Left hindlimb (tissue), 1 donor: ENCODE results near the gene YTHDF2.
A peak's percentile ranks its signal among the peaks of the same experiment; 100 is the strongest.
"Not testable (repeated sequence)": the region's sequence is repeated elsewhere in the genome, so short reads cannot be mapped to it uniquely, and the experiment has no call there.

Experiments
- DNase-seq: peaks from one replicate; pipeline ENCODE4 v3.0.0-alpha.2; 2018

Gene YTHDF2

DNA sequence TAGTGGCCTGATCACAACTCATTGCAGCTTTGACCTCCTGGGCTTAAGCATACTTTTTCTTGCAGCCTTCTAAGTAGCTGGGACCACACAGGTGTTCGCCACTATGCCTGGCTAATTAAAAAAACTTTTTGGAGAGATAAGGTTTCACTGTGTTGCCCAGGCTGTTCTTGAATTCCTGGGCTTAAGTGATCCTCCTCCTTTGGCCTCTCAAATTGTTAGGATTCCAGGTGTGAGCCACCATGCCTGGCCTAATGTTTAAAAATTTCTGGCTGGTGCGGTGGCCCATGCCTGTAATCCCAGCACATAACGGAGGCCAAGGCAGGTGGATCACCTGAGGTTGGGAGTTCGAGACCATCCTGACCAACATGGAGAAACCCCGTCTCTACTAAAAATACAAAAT lies 24.4 kb downstream of the YTHDF2 start:
- DNase-seq, result no peak

DNA sequence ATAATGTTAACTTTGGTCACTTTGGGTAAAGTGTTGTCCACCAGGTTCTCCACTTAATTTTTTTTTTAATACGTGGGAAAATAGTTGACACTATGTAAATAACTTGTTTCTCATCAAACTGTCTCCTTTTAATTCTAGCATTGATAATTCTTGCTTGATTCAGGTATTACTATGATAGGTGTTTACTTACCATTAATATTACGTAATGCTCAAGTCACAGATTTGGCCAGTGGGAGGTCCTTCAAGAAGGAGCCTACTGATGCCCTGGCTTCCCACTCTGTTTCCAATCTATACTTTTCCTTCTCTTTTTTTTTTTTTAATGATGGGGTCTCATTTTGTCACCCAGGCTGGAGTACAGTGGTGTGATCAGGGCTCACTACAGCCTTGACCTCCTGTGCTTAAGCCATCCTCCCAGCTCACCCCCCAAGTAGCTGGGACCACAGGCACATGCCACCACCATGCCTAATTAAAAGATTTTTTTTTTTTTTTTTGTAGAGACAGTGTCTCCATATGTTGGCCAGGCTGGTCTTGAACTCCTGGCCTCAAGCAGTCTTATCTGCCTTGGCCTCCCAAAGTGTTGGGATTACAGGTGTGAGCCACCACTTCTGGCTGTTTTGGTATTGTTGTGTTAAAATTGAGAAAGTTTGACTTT lies 29.9 kb downstream of the YTHDF2 start:
- no peak for DNase-seq

DNA sequence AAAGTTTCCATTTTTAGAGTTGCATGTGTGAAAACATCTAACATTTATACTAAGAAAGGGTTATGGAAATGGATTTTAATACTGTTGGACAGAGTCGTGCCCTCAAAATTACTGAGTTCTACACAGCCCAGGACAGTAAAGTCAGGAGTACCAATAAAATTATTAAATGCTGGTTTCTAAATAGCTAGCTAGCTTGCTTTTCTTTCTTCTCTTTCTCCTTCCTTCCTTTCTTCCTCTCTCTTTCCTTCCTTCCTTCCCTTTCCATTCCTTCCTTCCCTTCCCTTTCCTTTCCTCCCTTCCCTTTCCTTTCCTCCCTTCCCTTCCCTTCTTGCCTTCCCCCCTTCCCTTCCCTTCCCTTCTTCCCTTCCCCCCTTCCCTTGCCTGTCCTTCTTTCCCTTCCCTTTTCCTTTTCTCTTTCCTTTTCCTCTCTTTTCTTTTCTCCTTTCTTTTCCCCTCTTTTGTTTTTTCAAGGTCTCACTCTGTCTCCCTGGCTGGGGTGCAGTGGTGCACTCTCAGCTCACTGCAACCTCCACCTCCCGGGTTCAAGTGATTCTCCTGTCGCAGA lies 33.9 kb downstream of the YTHDF2 start:
- no peak for DNase-seq

DNA sequence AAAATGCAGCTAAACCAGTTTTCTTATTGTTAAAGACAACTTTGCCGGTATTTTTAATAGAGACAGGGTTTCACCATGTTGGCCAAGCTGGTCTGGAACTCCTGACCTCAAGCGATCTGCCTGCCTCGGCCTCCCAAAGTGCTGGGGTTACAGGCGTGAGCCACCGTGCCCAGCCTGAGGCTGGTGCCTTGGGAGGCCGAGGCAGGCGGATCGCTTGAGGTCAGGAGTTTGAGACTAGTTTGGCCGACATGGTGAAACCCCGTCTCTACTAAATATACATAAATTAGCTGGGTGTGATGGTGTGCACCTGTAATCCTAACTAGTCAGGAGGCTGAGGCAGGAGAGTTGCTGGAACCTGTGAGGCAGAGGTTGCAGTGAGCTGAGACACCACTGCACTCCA lies 35.2 kb downstream of the YTHDF2 start:
- DNase-seq, result not testable (repeated sequence)

DNA sequence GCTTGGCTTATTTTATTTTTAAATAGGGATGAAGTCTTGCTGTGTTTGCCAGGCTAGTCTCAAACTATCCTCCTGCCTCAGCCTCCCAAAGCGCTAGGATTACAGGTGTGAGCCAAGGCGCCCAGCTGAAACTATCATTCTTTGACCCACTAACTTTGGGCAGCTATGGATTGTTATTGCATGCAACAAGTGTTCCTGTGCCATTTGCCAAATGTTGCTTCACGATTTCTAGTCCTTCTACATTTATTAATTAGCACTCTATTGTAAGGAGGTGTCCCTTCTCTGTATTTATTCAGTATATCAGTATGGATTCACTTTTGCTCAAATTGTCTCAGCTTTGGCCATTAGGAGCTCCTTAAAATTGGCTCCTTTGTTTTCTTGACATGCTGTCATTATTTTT lies 36.4 kb downstream of the YTHDF2 start:
- no peak for DNase-seq

DNA sequence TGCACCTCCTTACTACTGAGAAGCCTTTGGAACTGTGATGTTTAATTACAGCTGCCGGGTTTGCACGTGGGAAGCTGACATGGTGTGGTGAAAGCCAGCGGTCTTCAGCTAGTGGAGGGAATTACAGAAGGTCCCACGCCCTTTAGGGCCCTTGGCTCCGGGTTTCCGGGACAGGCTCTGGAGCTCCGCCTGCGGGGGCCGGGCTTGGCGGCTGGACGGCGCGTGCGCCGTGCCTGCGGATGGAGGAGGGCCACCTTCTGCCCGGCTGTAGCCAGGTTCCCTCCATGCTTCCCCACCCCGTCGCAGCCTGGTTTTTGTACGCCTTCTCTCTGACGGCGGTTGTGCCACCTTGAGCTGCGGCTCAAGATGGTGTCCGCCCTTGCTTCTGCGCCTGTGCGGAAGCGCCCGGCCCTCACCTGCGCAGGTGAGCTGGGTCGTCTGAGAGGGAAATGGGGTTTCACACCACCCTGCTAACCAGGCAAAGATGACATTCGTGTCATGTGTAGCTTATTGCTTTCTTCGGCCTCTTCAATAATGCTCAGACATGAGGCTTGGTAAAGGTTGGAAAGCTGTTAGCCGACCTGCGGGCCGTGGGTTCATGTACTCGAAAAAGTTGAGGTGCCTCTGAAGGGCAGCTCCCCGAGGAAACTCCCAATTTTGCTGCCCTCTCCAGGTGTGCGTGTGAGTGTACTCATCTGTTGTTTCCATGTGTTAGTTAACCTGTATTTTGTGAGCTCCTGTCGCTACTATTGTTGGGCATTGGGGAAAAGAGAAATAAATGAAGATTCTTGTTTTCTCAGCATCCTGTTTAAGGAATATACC lies 38.6 kb downstream of the YTHDF2 start:
- peak; percentile 86 for DNase-seq

DNA sequence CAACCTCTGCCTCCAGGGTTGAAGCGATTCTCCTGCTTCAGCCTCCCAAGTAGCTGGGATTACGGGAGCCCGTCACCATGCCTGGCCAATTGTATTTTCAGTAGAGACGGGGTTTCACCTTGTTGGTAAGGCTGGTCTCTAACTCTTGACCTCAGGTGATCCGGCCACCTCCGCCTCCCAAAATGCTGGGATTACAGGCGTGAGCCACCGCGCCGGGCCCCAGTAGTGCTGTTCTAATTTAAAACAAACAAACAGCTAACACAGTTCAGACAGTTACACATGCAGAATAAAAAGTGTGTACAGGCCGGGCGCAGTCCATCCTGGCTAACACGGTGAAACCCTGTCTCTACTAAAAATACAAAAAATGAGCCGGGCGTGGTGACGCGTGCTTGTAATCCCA lies 39.6 kb downstream of the YTHDF2 start:
- no peak for DNase-seq

DNA sequence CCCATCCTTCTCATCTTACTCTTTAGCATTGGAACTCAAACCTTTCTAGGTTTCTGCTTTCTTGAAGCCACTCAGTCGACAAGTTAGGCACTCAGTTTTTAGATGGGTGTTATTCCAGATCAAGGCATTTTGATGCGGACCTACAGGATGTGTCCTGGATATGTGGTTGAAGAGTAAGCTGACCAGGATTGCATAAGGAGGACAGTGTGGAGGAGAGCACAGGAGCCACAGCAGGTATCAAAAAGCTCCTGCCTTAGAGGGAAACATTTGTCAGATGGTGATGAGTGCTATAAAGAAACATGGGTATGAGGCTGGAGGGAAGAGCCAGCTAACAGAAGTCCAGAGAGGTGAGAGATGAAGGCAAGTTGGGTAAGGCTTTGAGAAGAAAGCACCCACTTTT lies 41.3 kb downstream of the YTHDF2 start:
- no peak for DNase-seq

DNA sequence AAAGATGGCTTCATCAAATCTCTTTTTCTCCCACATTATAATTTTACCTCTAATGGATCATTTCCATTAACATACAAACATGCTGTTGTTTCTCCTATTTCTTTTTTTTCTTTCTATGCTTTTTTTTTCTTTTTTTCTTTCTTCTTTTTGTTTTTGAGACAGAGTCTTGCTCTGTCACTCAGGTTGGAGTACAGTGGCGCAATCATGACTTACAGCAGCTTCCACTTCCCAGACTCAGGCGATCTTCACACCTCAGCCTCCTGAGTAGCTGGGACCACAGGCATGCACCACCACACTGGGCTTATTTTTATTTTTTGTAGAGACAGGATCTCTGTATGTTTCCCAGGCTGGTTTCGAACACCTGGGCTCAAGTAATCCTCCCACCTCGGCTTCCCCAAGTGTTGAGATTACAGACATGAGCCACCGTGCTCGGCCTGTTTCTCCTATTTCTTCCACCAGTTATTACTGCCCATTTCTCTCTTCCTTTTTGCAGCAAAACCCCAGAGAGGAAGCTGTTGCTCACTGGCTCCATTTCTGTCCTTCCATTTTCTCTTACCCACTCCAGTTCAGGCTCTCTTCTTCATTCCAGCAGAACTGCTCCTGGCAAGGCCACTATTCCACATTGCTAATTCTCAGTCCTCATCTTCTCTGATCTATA lies 43.1 kb downstream of the YTHDF2 start:
- no peak for DNase-seq

DNA sequence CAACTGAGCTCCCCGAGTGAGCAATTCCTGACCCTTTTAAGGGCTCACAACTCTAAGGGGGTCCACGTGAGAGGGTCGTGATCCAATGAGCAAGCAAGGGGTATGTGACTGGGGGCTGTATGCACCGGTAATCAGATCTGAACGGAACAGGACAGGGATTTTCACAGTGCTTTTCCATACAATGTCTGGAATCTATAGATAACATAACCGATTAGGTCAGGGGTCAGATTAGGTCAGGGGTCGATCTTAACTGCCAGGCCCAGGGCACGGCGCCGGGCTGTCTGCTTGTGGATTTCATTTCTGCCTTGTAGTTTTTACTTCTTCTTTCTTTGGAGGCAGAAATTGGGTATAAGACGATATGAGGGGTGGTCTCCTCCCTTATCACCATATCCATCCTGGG lies 44.6 kb downstream of the YTHDF2 start:
- DNase-seq, result no peak

DNA sequence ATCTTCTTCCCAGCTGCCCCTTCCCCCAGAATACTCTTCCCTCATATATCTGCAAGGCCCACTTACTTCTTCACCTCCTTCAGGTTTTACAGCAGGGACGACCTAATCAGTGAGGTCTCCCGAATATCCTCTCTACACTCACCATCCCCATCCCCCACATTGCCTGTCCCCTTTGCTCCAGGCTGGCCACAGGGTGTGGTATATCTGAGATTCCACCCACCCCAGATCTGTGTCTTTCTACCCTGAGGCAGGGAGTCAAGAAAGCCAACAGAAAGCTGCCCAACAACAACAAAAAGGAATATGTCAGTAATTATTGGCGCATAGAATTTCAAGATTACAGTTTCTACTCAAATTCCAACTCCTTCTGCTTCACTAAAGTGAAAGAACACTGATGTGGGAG lies 45.3 kb downstream of the YTHDF2 start:
- no peak for DNase-seq

DNA sequence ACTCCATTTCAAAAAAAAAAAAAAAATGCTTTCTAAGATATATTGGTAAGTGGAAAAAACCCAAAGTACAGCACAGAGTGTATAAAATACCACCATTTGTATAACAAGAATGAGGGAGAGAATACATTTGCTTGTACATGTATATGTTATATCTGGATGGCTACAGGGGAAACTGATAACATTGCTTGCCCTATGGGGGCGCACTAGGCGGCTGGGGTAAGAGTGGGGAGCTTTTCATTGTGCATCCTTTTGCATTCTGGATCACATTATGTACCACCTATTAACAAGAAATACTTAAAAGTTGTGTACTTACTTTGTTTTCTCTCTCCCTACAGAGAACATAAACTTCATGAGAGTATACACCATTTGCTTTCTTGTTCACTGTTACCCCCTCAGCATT lies 46.6 kb downstream of the YTHDF2 start:
- DNase-seq, result no peak

DNA sequence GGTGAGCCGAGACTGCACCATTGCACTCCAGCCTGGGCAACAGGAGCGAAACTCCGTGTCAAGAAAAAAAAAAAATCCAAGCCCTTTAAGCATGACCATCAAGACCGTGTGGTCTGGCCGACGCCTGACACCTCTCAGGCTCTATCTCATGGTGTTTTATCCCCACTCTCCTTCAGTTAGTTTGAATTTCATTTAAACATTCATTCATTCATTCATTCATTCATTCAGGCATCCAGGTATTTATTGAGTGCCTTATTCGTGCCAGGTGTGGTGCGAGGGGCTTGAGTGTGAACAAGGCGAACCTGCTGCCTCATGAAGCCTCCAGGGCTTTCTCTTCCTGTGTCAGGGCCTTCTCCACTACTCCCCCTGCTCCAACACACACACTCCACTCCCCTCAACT lies 52.7 kb downstream of the YTHDF2 start:
- DNase-seq, result no peak

DNA sequence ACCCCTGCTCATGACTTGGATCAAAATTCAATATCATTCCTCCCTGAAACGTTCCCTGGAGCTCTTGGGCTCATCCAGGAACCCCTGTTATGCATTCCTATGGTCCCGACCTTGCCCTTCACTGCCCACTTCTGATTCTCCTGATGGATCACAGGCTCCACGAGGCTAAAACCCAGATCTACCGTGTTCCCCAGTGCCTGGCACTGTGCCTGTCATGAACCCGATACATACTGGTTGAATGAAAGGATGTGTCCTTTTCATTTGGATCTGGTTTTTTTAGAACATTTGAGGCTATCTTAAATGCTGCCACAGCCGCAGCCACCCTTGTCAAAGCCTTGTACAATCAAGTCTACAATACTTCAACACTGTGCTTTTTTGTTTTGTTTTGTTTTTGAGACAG lies 53.1 kb downstream of the YTHDF2 start:
- DNase-seq, result no peak

DNA sequence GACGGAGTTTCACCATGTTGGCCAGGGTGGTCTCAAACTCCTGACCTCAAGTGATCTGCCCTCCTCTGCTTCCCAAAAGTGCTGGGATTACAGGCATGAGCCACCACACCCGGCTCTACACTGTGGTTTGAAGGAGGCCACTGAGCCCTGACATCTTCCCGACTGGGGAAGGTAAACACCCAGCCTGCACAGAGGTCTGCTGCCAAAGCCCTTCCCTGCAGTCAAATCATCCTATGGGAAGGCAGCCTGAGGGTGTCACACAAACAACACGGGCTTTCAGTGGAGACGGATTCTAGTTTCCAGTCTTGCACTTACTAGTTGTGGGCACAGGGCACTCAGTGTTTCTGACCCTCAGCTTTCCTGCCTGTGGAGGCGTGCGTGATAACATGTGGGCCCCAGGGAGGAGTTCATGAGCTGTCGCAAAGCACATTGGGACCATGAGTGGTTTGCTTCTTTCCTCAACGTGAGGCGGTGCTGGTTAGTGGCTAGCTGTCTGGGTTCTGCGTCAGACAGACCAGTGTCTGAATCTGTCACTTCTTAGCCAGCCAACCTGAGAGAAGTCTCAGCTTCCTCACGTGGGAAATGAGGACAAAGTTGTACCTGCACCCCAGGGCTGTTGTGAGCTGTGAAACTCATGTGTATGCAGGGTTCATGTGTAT lies 53.8 kb downstream of the YTHDF2 start:
- no peak for DNase-seq

DNA sequence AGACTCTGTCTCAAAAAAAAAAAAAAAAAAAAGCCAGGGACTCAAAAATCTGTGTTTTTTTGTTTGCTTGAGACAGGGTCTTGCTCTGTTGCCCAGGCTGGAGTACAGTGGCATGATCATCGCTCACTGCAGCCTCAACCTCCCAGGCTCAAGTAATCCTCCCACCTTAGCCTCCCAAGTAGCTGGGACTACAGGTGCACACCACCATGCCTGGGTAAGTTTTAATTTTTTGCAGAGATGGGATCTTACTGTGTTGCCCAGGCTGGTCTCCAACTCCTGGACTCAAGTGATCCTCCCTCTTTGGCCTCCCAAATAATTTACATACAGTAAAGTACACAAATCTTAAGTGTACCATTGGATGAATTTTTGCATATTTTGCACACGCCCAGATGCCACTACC lies 55.2 kb downstream of the YTHDF2 start:
- not testable (repeated sequence) for DNase-seq

DNA sequence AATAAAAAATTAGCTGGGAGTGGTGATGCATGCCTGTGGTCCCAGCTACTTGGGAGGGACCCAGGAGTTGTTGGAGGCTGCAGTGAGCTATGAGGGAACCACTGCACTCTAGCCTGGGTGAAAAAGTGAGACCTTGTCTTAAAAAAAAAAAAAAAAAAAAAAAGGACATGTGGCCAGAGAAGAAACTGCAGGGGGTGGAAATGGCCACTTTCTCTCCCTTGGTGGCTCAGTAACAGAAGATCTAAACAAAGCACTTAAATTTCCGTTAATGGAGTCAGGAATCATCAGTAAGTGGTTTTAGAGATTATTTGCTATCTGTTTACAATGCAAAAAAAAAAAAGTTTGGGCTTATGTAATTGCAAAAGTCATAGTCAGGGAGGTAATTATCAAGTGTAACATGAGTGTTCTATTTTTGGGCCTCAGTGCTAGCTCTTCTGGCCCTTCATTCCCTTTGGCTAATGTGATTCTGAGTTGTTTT lies 55.9 kb downstream of the YTHDF2 start:
- DNase-seq, result no peak

DNA sequence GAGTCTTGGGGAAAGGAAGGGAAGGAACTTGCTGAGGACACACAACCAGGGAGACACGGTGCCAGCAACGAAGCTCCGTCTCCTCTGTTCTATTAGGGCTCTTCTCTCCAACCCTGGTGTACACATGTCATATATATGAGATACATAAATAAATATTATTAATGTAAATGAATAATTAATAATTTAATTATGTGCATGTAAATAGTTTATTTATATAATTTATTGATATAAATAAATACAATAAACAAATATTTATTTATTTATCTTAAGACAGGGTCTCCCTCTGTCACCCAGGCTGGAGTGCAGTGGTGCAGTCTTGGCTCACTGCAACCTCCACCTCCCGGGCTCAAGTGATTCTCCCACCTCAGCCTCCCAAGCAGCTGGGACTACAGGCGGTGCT lies 57.8 kb downstream of the YTHDF2 start:
- DNase-seq, result not testable (repeated sequence)

DNA sequence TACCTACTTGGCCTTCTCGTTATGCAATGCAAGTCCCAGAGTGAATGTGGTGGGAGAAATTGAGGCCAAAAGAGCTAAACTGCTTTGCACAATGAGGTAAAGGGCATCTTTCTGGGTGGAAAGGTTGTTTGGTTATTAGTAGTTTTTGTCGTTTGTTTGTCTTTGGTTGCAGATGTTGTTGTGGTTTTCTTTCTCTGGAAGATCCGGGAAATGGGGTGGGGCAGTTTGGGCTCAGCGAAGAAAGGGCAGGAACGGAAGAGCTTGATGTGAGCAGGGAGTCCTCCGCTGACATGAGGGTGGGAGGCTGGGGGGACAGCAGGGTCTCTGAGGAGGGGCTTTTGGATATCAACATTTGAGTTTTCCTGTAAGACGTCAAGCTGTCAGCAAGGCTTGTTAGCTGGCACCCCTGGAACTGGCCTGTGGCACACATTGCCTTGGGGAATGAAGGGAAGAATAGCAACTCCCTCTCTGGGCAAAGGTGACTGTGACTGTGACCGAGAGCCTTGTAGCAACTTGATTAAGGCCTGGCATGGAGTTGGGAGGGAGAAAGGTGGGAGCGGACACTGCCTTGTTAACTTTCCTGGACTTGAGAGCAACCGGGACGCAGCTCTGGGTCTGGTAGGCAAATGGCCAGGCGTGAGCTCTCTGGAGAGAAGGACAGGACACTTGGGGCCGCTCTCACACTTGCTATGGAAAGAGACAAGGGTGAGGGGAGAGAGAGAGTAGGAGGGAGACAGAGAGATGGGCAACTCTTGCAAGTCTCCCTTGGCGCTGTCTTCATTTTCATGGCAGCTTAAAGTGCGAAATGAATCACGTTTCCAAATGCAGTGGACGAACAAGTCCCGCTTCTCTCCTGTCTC lies 59.8 kb downstream of the YTHDF2 start:
- no peak for DNase-seq

DNA sequence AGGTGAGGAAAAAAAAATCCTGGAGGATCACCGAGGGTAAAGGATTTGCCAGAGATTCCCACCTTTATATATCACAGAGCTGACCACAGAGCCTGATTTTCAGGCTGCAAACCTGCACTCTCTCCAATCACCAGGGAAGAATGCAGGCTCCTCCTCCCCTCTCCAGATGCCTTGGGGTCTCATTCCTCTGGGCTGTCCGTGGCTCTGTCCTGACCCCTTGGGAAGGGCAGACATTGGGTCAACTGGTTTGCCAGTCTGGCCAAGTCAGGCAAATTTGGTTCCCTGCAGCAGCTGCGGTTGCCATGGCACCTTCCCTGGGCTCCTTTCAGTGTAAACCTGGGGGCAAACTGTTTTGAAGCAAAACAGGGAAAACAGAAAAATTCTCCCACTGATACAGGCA lies 63.6 kb downstream of the YTHDF2 start:
- no peak for DNase-seq

DNA sequence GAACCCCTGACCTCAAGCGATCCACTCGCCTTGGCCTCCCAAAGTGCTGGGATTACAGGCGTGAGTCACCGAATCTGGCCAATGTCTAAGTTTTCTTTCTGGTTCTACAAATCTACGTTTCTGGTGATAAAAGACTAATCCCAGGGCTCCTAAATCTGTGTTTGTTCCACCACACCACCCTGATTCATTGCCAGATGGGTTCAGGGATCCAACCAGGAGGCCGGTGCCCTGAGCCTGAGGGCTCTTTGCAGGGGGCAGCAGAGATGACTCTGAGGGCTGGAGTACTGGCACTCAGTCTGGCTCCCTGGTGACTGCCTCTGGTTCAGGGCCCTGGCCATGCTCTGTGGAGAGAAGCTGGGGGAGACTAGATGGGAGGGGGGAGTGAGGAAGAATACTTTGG lies 64.7 kb downstream of the YTHDF2 start:
- DNase-seq, result no peak

DNA sequence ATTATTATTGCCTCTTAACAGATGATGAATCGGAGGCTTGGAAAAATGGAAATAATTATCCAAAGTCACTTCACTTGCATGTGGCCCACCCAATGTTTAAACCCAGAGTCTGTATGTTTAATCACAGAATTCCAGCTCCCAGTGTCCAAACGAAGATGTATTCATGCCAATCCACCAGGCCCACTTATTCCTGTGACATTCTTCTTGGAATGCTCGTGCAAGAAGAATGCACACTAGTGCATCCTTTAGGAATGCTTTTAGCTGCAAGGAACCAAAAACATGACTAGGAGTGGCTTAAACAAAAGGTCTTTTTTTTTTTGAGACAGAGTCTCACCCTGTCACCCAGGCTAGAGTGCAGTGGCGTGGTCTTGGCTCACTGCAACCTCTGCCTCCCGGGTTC lies 66.3 kb downstream of the YTHDF2 start:
- DNase-seq, result no peak
